K562 (cell line): Measurements from ENCODE around the gene ITGA11. TPM values are rescaled to one million over a fixed set of nuclear protein-coding genes. Genes with fewer than 3 reads are reported as not detected.
A peak's percentile ranks its signal among the peaks of the same experiment; 100 is the strongest.

ENCODE experiments used
- ATAC-seq: fragments of 200-7000 bp; cut with Tn5 transposase; 3 replicates; pipeline ENCODE4 v1.9.1; 2020; ENCODE audit warnings: moderate library complexity
- BruUV-seq: library from RNA; stranded (reverse); fragments of 400-500 nt; replicated peaks from 2 replicates; lab custom pipeline; 2021; lab: Mats Ljungman, UMichigan
- CTCF ChIA-PET: fragments of 300-600 bp; formaldehyde crosslinking; extraction: SDS; loops from one replicate; lab custom pipeline; 2021; ENCODE audit warnings: low intra/inter-chr PET ratio; lab: Yijun Ruan, JAX
- POLR2A ChIA-PET: fragments of 300-600, 350-650 bp; sonication (Branson Sonifier 250); formaldehyde crosslinking; extraction: SDS; loops from one replicate; lab custom pipeline; 2021; ENCODE audit warnings: antibody characterized with exemption, inconsistent platforms; lab: Yijun Ruan, JAX
- DNase-seq, 4 experiments: peaks; one replicate each; pipeline versions ENCODE4 v3.0.0 to v3.0.0-alpha.2; 2011 to 2018; ENCODE audit warnings: low spot score in 3 of 4, mixed read lengths in 3 of 4; ENCODE audit errors: extremely low read depth in 1 of 4
- FAIRE-seq: peaks from 2 replicates; lab custom pipeline; 2011; peaks lifted over from hg19 to GRCh38; lab: Jason Lieb, UNC
- H2AFZ ChIP-seq: 2 replicates; pipeline ENCODE4 v1.6.0; 2011; ENCODE audit warnings: low read depth, low read length, control low read depth, inconsistent platforms
- H3K27ac ChIP-seq: fragments of 200-600 bp; 3 replicates; pipeline ENCODE4 v1.8.0; 2011; ENCODE audit warnings: low read depth, mild to moderate bottlenecking, control low read depth, inconsistent platforms, low read length, moderate library complexity, mixed read lengths; ENCODE audit errors: extremely low read depth
- H3K27me3 ChIP-seq, 2 experiments: fragments of 300-600 bp in 1 of 2; 2 replicates in 1 of 2; 3 replicates in 1 of 2; pipeline versions ENCODE4 v1.6.0 to v1.8.0; 2011; ENCODE audit warnings: inconsistent platforms in 2 of 2, low read length in 2 of 2, mild to moderate bottlenecking in 1 of 2, mixed read lengths in 1 of 2, moderate library complexity in 1 of 2; ENCODE audit not compliant: control insufficient read depth in 2 of 2, insufficient read depth in 2 of 2
- H3K36me3 ChIP-seq: fragments of 300-600 bp; 3 replicates; pipeline ENCODE4 v1.8.0; 2011; ENCODE audit warnings: mild to moderate bottlenecking, low read length, inconsistent platforms; ENCODE audit not compliant: control insufficient read depth, insufficient read depth
- H3K4me1 ChIP-seq, 2 experiments: fragments of 200-600 bp in 1 of 2; replicated peaks in 1 of 2; 2 replicates in 1 of 2; 3 replicates in 1 of 2; pipeline versions ENCODE4 v1.5.1 to v1.8.0; 2011; ENCODE audit warnings: inconsistent platforms in 2 of 2, low read length in 2 of 2, mild to moderate bottlenecking in 1 of 2, mixed read lengths in 1 of 2, moderate library complexity in 1 of 2; ENCODE audit not compliant: control insufficient read depth in 2 of 2, insufficient read depth in 2 of 2
- H3K4me2 ChIP-seq: 2 replicates; pipeline ENCODE4 v1.6.1; 2011; ENCODE audit warnings: low read length, control low read depth, inconsistent platforms, mixed read lengths; ENCODE audit not compliant: insufficient read depth
- H3K4me3 ChIP-seq: fragments of 200-600 bp; sonication (generic), shearing (Covaris generic); 2 replicates; pipeline ENCODE4 v1.5.1; 2016; ENCODE audit warnings: control low read depth, inconsistent platforms
- H3K79me2 ChIP-seq: fragments of 200-600 bp; 3 replicates; pipeline ENCODE4 v1.8.0; 2011; ENCODE audit warnings: low read length, inconsistent platforms; ENCODE audit not compliant: control insufficient read depth, insufficient read depth
- H3K9ac ChIP-seq, 2 experiments: 2 replicates each; pipeline versions ENCODE4 v1.6.0 to v1.6.1; 2011; ENCODE audit warnings: low read depth in 2 of 2, low read length in 2 of 2, control low read depth in 1 of 2, inconsistent platforms in 1 of 2, mild to moderate bottlenecking in 1 of 2, mixed read lengths in 1 of 2; ENCODE audit not compliant: insufficient read depth in 1 of 2
- H3K9me1 ChIP-seq: one replicate; pipeline ENCODE4 v1.6.0; 2011; ENCODE audit warnings: inconsistent platforms, mild to moderate bottlenecking, low read length, moderate library complexity; ENCODE audit not compliant: control insufficient read depth, insufficient read depth
- H3K9me3 ChIP-seq: replicated peaks from 2 replicates; pipeline ENCODE4 v1.5.1; 2011; ENCODE audit warnings: low read depth, low read length, inconsistent platforms; ENCODE audit not compliant: control insufficient read depth, insufficient read depth
- H4K20me1 ChIP-seq: replicated peaks from 2 replicates; pipeline ENCODE4 v1.6.1; 2011; ENCODE audit warnings: low read length, inconsistent platforms, mixed read lengths; ENCODE audit not compliant: control insufficient read depth, insufficient read depth
- CBFA2T3 ChIP-seq: fragments of 450-650 bp; IDR thresholded peaks from 2 replicates; pipeline ENCODE4 v1.6.1; 2017
- CBX8 ChIP-seq: fragments of 200-600 bp; sonication (generic); IDR thresholded peaks from 2 replicates; pipeline ENCODE4 v1.6.1; 2012; ENCODE audit warnings: borderline replicate concordance, mixed run types, low read depth, mild to moderate bottlenecking, moderate library complexity, mixed read lengths, low read length, control low read depth, inconsistent platforms; ENCODE audit not compliant: poor library complexity, severe bottlenecking; ENCODE audit errors: extremely low read depth
- CCAR2 ChIP-seq: fragments of 200-400 bp; formaldehyde crosslinking; IDR thresholded peaks from 2 replicates; pipeline ENCODE4 v1.6.1; 2017; ENCODE audit warnings: mild to moderate bottlenecking, low read depth, low read length
- CEBPB ChIP-seq: fragments of 450-650 bp; IDR thresholded peaks from 2 replicates; pipeline ENCODE4 v1.6.1; 2016; ENCODE audit warnings: missing genetic modification characterization, missing compliant biosample characterization
- DACH1 ChIP-seq: fragments of 450-650 bp; IDR thresholded peaks from 2 replicates; pipeline ENCODE4 v1.6.1; 2018; ENCODE audit not compliant: partially characterized antibody
- FOSL1 ChIP-seq: fragments of 200-800 bp; sonication (Bioruptor generic); conservative IDR thresholded peaks from 2 replicates; pipeline ENCODE4 v1.6.1; 2016; ENCODE audit warnings: missing genetic modification characterization, missing compliant biosample characterization
- FOXK1 ChIP-seq: sonication (generic); formaldehyde crosslinking; IDR thresholded peaks from 2 replicates; pipeline ENCODE4 v1.8.0; 2022; ENCODE audit warnings: missing genetic modification reagents, mild to moderate bottlenecking, borderline replicate concordance
- GTF2A2 ChIP-seq: IDR thresholded peaks from 2 replicates; pipeline ENCODE4 v1.6.1; 2016; ENCODE audit warnings: mild to moderate bottlenecking, missing genetic modification characterization, missing compliant biosample characterization
- KDM1A ChIP-seq, 2 experiments: fragments of 450-650 bp; IDR thresholded peaks; 2 replicates each; pipeline ENCODE4 v1.6.1; 2016; ENCODE audit warnings: mild to moderate bottlenecking in 2 of 2
- KLF1 ChIP-seq: fragments of 450-650 bp; IDR thresholded peaks from 2 replicates; pipeline ENCODE4 v1.6.1; 2016; ENCODE audit warnings: missing genetic modification characterization, missing compliant biosample characterization
- MCM2 ChIP-seq: fragments of 450-650 bp; IDR thresholded peaks from 2 replicates; pipeline ENCODE4 v1.6.1; 2017; ENCODE audit warnings: low read depth, mild to moderate bottlenecking
- MYNN ChIP-seq, 2 experiments: sonication (generic); formaldehyde crosslinking in 1 of 2; IDR thresholded peaks; 2 replicates each; pipeline versions ENCODE4 v1.5.0 to v1.6.1; 2016 to 2020; ENCODE audit warnings: antibody characterized with exemption in 1 of 2, missing genetic modification reagents in 1 of 2
- NCOA4 ChIP-seq: fragments of 450-650 bp; IDR thresholded peaks from 2 replicates; pipeline ENCODE4 v1.6.1; 2018; ENCODE audit warnings: mild to moderate bottlenecking; ENCODE audit not compliant: partially characterized antibody
- NEUROD1 ChIP-seq: fragments of 150-350 bp; IDR thresholded peaks from 2 replicates; pipeline ENCODE4 v1.6.1; 2014; ENCODE audit warnings: borderline replicate concordance, low read length, low read depth; ENCODE audit not compliant: partially characterized antibody
- POLR2AphosphoS5 ChIP-seq: IDR thresholded peaks from 2 replicates; pipeline ENCODE4 v1.6.1; 2011; ENCODE audit warnings: mild to moderate bottlenecking, low read depth, low read length, moderate library complexity; ENCODE audit not compliant: control insufficient read depth, insufficient read depth
- RAD51 ChIP-seq: fragments of 450-650 bp; IDR thresholded peaks from 2 replicates; pipeline ENCODE4 v1.7.1; 2016; ENCODE audit warnings: low read depth, mild to moderate bottlenecking, borderline replicate concordance
- SETDB1 ChIP-seq: IDR thresholded peaks from one replicate; pipeline ENCODE4 v1.6.1; 2012; ENCODE audit warnings: low read length, control low read depth, inconsistent platforms
- SIN3A ChIP-seq, 2 experiments: fragments of 150-350 bp in 1 of 2; IDR thresholded peaks; 2 replicates each; pipeline ENCODE4 v1.6.1; 2011 to 2016; ENCODE audit warnings: borderline replicate concordance in 2 of 2, low read depth in 2 of 2, low read length in 2 of 2, mild to moderate bottlenecking in 2 of 2, moderate library complexity in 2 of 2; ENCODE audit not compliant: control insufficient read depth in 1 of 2
- SP2 ChIP-seq: IDR thresholded peaks from 2 replicates; pipeline ENCODE4 v1.6.1; 2011; ENCODE audit warnings: mild to moderate bottlenecking, low read depth, low read length, moderate library complexity; ENCODE audit not compliant: poor library complexity, severe bottlenecking; ENCODE audit errors: extremely low read depth
- SRSF1 ChIP-seq: fragments of 200-400 bp; formaldehyde crosslinking; IDR thresholded peaks from 2 replicates; pipeline ENCODE4 v1.6.1; 2017; ENCODE audit warnings: mild to moderate bottlenecking, low read depth, low read length, moderate library complexity
- TBL1XR1 ChIP-seq, 2 experiments: IDR thresholded peaks; 2 replicates each; pipeline ENCODE4 v1.6.1; 2012; ENCODE audit warnings: improper control_type of control experiment in 2 of 2, low read length in 2 of 2, mild to moderate bottlenecking in 1 of 2
- TCF3 ChIP-seq: sonication (generic); formaldehyde crosslinking; IDR thresholded peaks from 2 replicates; pipeline ENCODE4 v1.4.0; 2020; ENCODE audit warnings: mild to moderate bottlenecking, missing genetic modification reagents
- ZC3H8 ChIP-seq: fragments of 450-650 bp; IDR thresholded peaks from 2 replicates; pipeline ENCODE4 v1.6.1; 2017
- ZNF12 ChIP-seq: sonication (generic); formaldehyde crosslinking; IDR thresholded peaks from 2 replicates; pipeline ENCODE4 v1.4.0; 2020; ENCODE audit warnings: mild to moderate bottlenecking, missing genetic modification reagents
- ZNF217 ChIP-seq: sonication (generic); formaldehyde crosslinking; IDR thresholded peaks from 2 replicates; pipeline ENCODE4 v1.8.0; 2022; ENCODE audit warnings: mild to moderate bottlenecking, missing genetic modification reagents
- WGBS: fragments of 100-300 bp; shearing (Covaris generic); methylation state at CpG from one replicate; pipeline ENCODE4 v1.1.6; 2016; ENCODE audit warnings: low coverage, mixed read lengths; ENCODE audit not compliant: insufficient coverage; ENCODE audit errors: missing lambda C conversion rate; 5-methylcytosine and 5-hydroxymethylcytosine counted together
- in situ Hi-C: fragments of 300-500 bp; cut with MboI; formaldehyde crosslinking; loops from 4 replicates; pipeline ENCODE4 v1.15.0; 2018; ENCODE audit warnings: inconsistent platforms, mixed read lengths
- intact Hi-C: fragments of 100-400 bp; cut with micrococcal nuclease; formaldehyde crosslinking; loops from 2 replicates; pipeline ENCODE4 v1.14.2; 2022
- polyA plus RNA-seq, 8 experiments: library from polyadenylated mRNA; depleted of rRNA in 4 of 8; stranded (reverse) in 5 of 8; unstranded in 3 of 8; fragments of >200 nt; fragmentation: Nextera tagmentation in 2 of 8; fragmentation: Illumina TruSeq in 1 of 8; extraction: Ambion mirVana in 2 of 8; extraction: Trizol in 1 of 8; gene quantifications; 2 replicates each; pipeline versions ENCODE4 v1.2.1 to v1.2.3, GENCODE V29; 2011 to 2014; ENCODE audit warnings: inconsistent platforms in 1 of 8, missing spikeins in 1 of 8
- total RNA-seq, 7 experiments: library from RNA; depleted of rRNA in 6 of 7; stranded (reverse); fragments of >200 nt in 6 of 7; fragmentation: Illumina TruSeq in 2 of 7; extraction: Trizol in 2 of 7; gene quantifications; 2 replicates each; pipeline versions ENCODE4 v1.2.1 to v1.2.3, GENCODE V29; 2011 to 2021; ENCODE audit warnings: low replicate concordance in 1 of 7
- TF ChIP-seq, protein P1 (sequence below): sonication (generic); formaldehyde crosslinking; IDR thresholded peaks from 2 replicates; pipeline ENCODE4 v1.9.0; 2022; ENCODE audit warnings: mild to moderate bottlenecking, missing genetic modification reagents

ITGA11 gene
- total and polyA plus RNA-seq, 9 of the 15 experiments (the other 6 are each of a cell fraction or from before 2014, with no cell fraction given), result 0.01 TPM; not detected in 8

- Histone ChIP-seq H3K79me2 (peaks cover 83% of the 10 kb centered on the region), H2AFZ (no peak overlapping the region), H3K27ac (peak overlapping the region; percentile 71), H3K4me2 (peak overlapping the region; percentile 95), H3K27me3 (no peaks in the 10 kb centered on the region), H3K9me3 (peaks cover 10% of the 10 kb centered on the region), H4K20me1 (peaks cover 11% of the 10 kb centered on the region; the same call in 1 of the 2 replicates), H3K36me3 (peaks cover 31% of the 10 kb centered on the region), H3K9ac (peak overlapping the region in 1 of 2 experiments; percentile 87; a peak in 3 of 4 replicates), H3K4me3 (peak overlapping the region; percentile 69), H3K9me1 (no peaks in the 10 kb centered on the region), H3K4me1 (peaks cover 13 to 17% of the 10 kb centered on the region in 2 experiments; a peak in 4 of 5 replicates)
- intact Hi-C loops (no loop called here), in situ Hi-C loops (no loop called here)
- ATAC-seq, result 0 out of 3 replicates have a peak, but pooled peaks have one; percentile 9
- peak; percentile 23 to 59 (median 32) for DNase-seq
- WGBS, result 0% methylated on average over 1 of the region's 1 CpG
- ChIA-PET POLR2A (interaction anchor here (0.7 to 3.4 kb wide), 5 partner anchors 8 to 145 kb away, joined by 3 to 12 read pairs (median 3); no protein-coding TSS in a partner anchor), CTCF (interaction anchor here (0.6 kb wide), 1 partner anchor 10 kb away, joined by 5 read pairs; no protein-coding TSS in a partner anchor)
- BruUV-seq, result no TSS peak
- peak; percentile 66 for FAIRE-seq
- TF ChIP-seq MYNN (IDR thresholded peaks at IDR 0.05) (no peak), MYNN (CRISPR knock-in tag; IDR thresholded peaks at IDR 0.05) (no peak), FOSL1 (no peak), MCM2 (no peak), DACH1 (peak; percentile 65), NCOA4 (no peak), TCF3 (CRISPR knock-in tag) (peak; percentile 17; the same call in 1 of the 2 replicates), CCAR2 (no peak), SETDB1 (no peak), TBL1XR1 (IDR thresholded peaks at IDR 0.05; ENCODE audit: low read length in 2 of 2) (no peak), KLF1 (no peak), CBFA2T3 (peak; percentile 30), GTF2A2 (tag) (no peak), RAD51 (no peak), FOXK1 (CRISPR knock-in tag) (no peak), CEBPB (no peak), ZC3H8 (no peak), CBX8 (no peak), ZNF217 (CRISPR knock-in tag) (no peak), KDM1A (IDR thresholded peaks at IDR 0.05) (no peak), ZNF12 (CRISPR knock-in tag) (no peak), SIN3A (IDR thresholded peaks at IDR 0.05; ENCODE audit: borderline replicate concordance in 2 of 2, control insufficient read depth in 1 of 2, low read depth in 2 of 2, low read length in 2 of 2) (peak in 1 of 2 experiments; percentile 41; a peak in 2 of 4 replicates), SP2 (no peak), NEUROD1 (no peak), POLR2AphosphoS5 (no peak), SRSF1 (no peak)
- TF ChIP-seq, protein P1, sequence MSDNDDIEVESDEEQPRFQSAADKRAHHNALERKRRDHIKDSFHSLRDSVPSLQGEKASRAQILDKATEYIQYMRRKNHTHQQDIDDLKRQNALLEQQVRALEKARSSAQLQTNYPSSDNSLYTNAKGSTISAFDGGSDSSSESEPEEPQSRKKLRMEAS (CRISPR knock-in tag), result no peak
These were observed 151.0 kb downstream of the ITGA11 start for GRCh38 chr15:68281008-68281407.
